KOPT-K1 (cell line): ENCODE results near the gene NRCAM.

Source experiments
- H3K27ac ChIP-seq: fragments of 200-600 bp; sonication (generic); 2 replicates; pipeline ENCODE4 v1.5.1; 2016; ENCODE audit warnings: antibody characterized with exemption, mild to moderate bottlenecking, low read depth, low read length; ENCODE audit not compliant: poor library complexity, severe bottlenecking
- H3K36me3 ChIP-seq: fragments of 200-600 bp; sonication (generic); 2 replicates; pipeline ENCODE4 v1.5.1; 2017; ENCODE audit warnings: antibody characterized with exemption, mild to moderate bottlenecking, low read length, moderate library complexity; ENCODE audit not compliant: insufficient read depth
- H3K9me3 ChIP-seq: fragments of 200-600 bp; sonication (generic); 2 replicates; pipeline ENCODE4 v1.5.1; 2017; ENCODE audit warnings: antibody characterized with exemption, low read length, mild to moderate bottlenecking; ENCODE audit not compliant: insufficient read depth, poor library complexity, severe bottlenecking

Gene NRCAM

DNA sequence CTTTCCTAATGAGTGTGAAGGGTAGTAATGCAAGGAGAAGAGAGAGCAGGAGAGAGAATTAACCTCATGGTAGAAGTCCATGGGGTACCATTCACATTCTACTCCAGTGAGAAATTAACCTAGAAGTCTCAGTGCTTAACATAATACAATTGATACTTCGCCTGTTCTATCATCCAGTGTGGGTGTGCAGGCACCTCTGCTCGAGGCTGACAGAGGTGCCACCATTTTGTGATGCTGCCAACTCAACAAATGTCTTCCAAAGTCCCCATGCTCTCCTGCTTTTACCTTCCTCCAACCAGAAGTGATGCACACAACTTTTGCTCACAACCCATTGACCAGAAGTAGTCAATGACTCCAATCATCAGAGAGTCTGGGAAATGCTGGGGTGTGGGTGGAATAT, 207.8 kb downstream of the NRCAM start:
- H3K9me3 ChIP-seq, result no peaks in the 10 kb centered on the region
- H3K27ac ChIP-seq, result no peak overlapping the region
- no peaks in the 10 kb centered on the region for H3K36me3 ChIP-seq

GRCh38 chr7:108247614-108248013, 208.6 kb downstream of the NRCAM start:
- no peaks in the 10 kb centered on the region for H3K36me3 ChIP-seq
- H3K9me3 ChIP-seq, result no peaks in the 10 kb centered on the region
- H3K27ac ChIP-seq, result no peak overlapping the region

DNA sequence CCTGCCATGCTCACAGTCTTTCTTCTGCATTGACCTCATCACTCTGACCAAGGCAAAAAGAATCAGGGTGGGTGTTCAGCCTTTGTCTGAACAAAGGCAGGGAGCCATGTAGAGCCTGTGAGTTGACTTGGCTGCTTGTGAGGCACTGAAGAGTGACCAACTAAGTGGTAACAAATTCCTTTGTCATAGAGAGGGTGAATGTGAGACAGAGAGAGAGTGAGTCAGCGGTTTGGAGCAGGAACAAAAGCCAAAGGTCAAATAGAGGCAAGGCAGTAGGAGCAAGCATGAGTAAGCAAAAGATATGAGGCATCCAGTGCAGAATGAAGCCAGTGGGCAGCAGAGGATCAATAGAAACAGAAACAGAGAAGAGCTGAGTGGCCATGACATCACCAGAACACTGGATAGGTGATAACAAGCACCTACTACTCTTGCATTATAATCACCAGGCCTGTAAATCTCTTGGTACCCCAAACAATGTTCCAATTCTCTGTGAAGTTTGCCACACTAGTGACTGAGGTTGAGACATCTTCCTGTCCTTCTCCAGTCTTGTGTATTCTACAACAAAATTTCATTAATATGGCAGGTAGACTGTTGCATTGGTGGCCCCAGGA, 209.9 kb downstream of the NRCAM start:
- H3K36me3 ChIP-seq, result no peaks in the 10 kb centered on the region
- no peak overlapping the region for H3K27ac ChIP-seq
- H3K9me3 ChIP-seq, result no peaks in the 10 kb centered on the region

GRCh38 chr7:108245523-108246226, 210.6 kb downstream of the NRCAM start:
- Histone ChIP-seq H3K9me3 (no peaks in the 10 kb centered on the region), H3K36me3 (no peaks in the 10 kb centered on the region), H3K27ac (no peak overlapping the region)

GRCh38 chr7:108244110-108244509, 212.1 kb downstream of the NRCAM start:
- Histone ChIP-seq H3K27ac (no peak overlapping the region), H3K36me3 (no peaks in the 10 kb centered on the region)

GRCh38 chr7:108239501-108240225, 216.6 kb downstream of the NRCAM start:
- no peaks in the 10 kb centered on the region for H3K9me3 ChIP-seq
- no peaks in the 10 kb centered on the region for H3K36me3 ChIP-seq
- H3K27ac ChIP-seq, result no peak overlapping the region

More at GRCh38 chr7:108244110-108244509, 212.1 kb downstream of the NRCAM start:
- H3K9me3 ChIP-seq, result no peaks in the 10 kb centered on the region

- no peaks in the 10 kb centered on the region for H3K9me3 ChIP-seq
- no peaks in the 10 kb centered on the region for H3K36me3 ChIP-seq
- H3K27ac ChIP-seq, result no peak overlapping the region
Measured at GRCh38 chr7:108236681-108237415, 219.4 kb downstream of the NRCAM start.

GRCh38 chr7:108235451-108236061, 220.7 kb downstream of the NRCAM start:
- Histone ChIP-seq H3K27ac (no peak overlapping the region), H3K36me3 (no peaks in the 10 kb centered on the region), H3K9me3 (no peaks in the 10 kb centered on the region)

DNA sequence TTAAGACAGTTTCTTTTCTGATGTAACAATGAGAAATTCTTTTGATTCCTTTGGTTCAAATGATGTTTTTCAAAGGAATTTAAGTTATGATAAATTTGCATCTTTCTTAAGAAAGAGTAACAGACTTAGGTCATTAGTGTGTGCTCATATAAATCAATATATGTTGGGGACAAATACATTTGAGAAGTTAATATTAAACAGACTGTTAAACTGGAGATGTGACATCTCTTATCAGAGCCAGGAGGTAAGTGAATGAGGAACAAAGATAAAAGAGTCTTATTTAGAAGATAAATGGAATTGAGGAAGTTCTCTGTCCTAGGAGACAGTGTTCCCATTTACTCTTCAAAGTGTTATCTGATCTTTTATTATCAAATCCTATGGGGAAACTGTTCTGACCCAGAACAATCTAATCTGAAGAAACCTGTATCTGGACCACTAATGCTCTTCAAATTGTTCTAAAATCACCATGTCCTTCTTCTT, 221.2 kb downstream of the NRCAM start:
- no peaks in the 10 kb centered on the region for H3K36me3 ChIP-seq
- no peak overlapping the region for H3K27ac ChIP-seq
- no peaks in the 10 kb centered on the region for H3K9me3 ChIP-seq

DNA sequence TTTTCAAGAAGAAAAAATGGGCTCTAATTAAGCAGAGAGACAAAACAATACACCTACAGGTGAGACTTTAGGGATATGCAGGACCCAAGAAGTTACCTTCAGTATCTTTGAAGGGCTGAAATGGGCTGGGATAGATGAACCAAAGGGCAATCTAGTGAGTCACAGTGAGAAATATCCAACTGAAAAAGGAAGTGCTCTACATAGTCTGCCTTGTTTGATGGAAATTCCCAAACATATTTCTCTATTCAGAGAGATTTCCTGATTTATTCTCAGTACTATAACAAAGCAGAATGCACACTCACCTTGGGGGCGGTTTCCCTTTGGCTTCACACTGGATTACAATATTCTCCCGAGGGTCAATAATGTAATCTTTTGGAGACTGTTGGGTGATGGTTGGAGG, 222.0 kb downstream of the NRCAM start:
- Histone ChIP-seq H3K36me3 (no peaks in the 10 kb centered on the region), H3K27ac (no peak overlapping the region), H3K9me3 (no peaks in the 10 kb centered on the region)

- Histone ChIP-seq H3K36me3 (no peaks in the 10 kb centered on the region), H3K9me3 (no peaks in the 10 kb centered on the region), H3K27ac (no peak overlapping the region)
Measured at GRCh38 chr7:108232076-108232475, 224.2 kb downstream of the NRCAM start.

DNA sequence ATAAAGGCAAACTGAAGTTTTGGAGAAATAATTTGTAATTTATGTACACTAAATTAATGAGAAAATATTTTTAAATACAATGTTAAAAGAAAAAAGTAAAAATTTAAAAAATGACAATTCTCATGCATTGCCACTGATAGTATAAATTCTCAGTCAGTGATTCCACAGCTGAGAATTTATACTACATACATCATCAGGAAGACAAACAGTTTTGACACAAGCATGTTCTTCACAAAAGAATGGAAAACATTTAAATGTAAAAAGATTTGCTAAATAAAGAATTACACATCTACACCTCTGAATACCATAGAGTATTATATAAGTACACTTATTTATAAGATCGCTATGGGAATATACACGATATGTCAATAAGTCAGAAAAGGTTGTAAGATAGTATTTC, 225.0 kb downstream of the NRCAM start:
- Histone ChIP-seq H3K9me3 (no peaks in the 10 kb centered on the region), H3K27ac (no peak overlapping the region), H3K36me3 (no peaks in the 10 kb centered on the region)

DNA sequence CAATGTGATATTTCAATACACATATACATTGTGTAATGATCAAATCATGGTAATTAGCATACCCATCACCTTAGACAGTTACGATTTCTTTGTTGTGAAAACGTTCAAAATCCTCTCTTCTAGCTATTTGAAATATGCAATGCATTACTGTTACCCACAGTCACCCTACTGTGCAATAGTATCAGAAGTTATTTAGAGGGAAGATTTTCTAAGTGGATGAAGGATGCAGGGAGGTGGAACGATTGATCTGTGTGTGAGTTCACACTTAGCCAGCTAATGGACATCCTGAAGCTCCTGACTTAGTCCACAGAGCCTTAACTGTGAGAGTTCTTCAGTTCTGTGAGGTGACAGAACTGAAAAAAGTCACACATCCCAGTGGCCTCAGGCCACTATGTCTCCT, 228.9 kb downstream of the NRCAM start:
- no peaks in the 10 kb centered on the region for H3K9me3 ChIP-seq
- H3K36me3 ChIP-seq, result no peaks in the 10 kb centered on the region
- H3K27ac ChIP-seq, result no peak overlapping the region

- no peaks in the 10 kb centered on the region for H3K9me3 ChIP-seq
- no peak overlapping the region for H3K27ac ChIP-seq
- no peaks in the 10 kb centered on the region for H3K36me3 ChIP-seq
Measured at GRCh38 chr7:108226816-108227299, 229.4 kb downstream of the NRCAM start.
